B cell (primary cell): ENCODE measurements around the gene VWA3A. TPM values are rescaled to one million over a fixed set of nuclear protein-coding genes. Genes with fewer than 3 reads are reported as not detected.
A peak's percentile ranks its signal among the peaks of the same experiment; 100 is the strongest.

Source experiments
- ATAC-seq: fragments of 200-7000 bp; cut with Tn5 transposase; one replicate; pipeline ENCODE4 v1.10.0; 2021; ENCODE audit warnings: low read depth, mild to moderate bottlenecking, moderate number of reproducible peaks, moderate library complexity
- CTCF ChIA-PET: fragments of 350-600 bp; sonication (Branson Sonifier 250); formaldehyde crosslinking; loops from one replicate; lab custom pipeline; 2021; ENCODE audit warnings: antibody characterized with exemption, inconsistent platforms; lab: Charles Lee
- POLR2A ChIA-PET: fragments of 350-600 bp; sonication (Branson Sonifier 250); formaldehyde crosslinking; loops from one replicate; lab custom pipeline; 2021; ENCODE audit warnings: antibody characterized with exemption; lab: Charles Lee
- DNase-seq: peaks from one replicate; pipeline ENCODE4 v3.0.0; 2013
- H2AFZ ChIP-seq: 2 replicates; pipeline ENCODE4 v1.6.1; 2012; ENCODE audit warnings: mild to moderate bottlenecking, low read depth, low read length; ENCODE audit not compliant: insufficient read depth, poor library complexity, severe bottlenecking
- H3K27ac ChIP-seq, 2 donors: 1 replicate in 1 of 2; 2 replicates in 1 of 2; pipeline ENCODE4 v1.5.1; 2012 to 2013; ENCODE audit warnings: low read length in 2 of 2, mild to moderate bottlenecking in 2 of 2, moderate library complexity in 1 of 2
- H3K27me3 ChIP-seq, 4 experiments: fragments of 200-600 bp in 1 of 4; sonication (generic) in 1 of 4; replicated peaks in 1 of 4; 1 replicate in 2 of 4; 2 replicates in 2 of 4; pipeline versions ENCODE4 v1.6.1 to v1.7.0; 2013 to 2016; ENCODE audit warnings: low read length in 3 of 4, mild to moderate bottlenecking in 2 of 4, mixed read lengths in 1 of 4, moderate library complexity in 1 of 4; ENCODE audit not compliant: insufficient read depth in 4 of 4, control insufficient read depth in 3 of 4; ENCODE audit errors: control extremely low read depth in 1 of 4
- H3K36me3 ChIP-seq, 2 experiments: replicated peaks in 1 of 2; 1 replicate in 1 of 2; 2 replicates in 1 of 2; pipeline versions ENCODE4 v1.6.1 to v1.7.1; 2013; ENCODE audit warnings: low read length in 1 of 2; ENCODE audit not compliant: insufficient read depth in 2 of 2, control insufficient read depth in 1 of 2; ENCODE audit errors: control extremely low read depth in 1 of 2, extremely low read depth in 1 of 2
- H3K4me1 ChIP-seq, 2 donors: fragments of 200-600 bp in 1 of 2; sonication (generic) in 1 of 2; 1 replicate in 1 of 2; 2 replicates in 1 of 2; pipeline versions ENCODE4 v1.5.1 to v1.6.1; 2013 to 2017; ENCODE audit warnings: low read length in 2 of 2; ENCODE audit not compliant: control insufficient read depth in 2 of 2, insufficient read depth in 2 of 2
- H3K4me2 ChIP-seq: replicated peaks from 2 replicates; pipeline ENCODE3; 2012; ENCODE audit warnings: mild to moderate bottlenecking, low read depth, low read length; ENCODE audit not compliant: poor library complexity, severe bottlenecking
- H3K4me3 ChIP-seq, 5 experiments: fragments of 200-600 bp in 1 of 5; sonication (generic) in 1 of 5; 1 replicate in 3 of 5; 2 replicates in 2 of 5; pipeline versions ENCODE4 v1.5.1 to v1.7.0; 2011 to 2016; ENCODE audit warnings: low read length in 4 of 5, mild to moderate bottlenecking in 4 of 5, low read depth in 2 of 5, control low read depth in 1 of 5, moderate library complexity in 1 of 5; ENCODE audit not compliant: insufficient read depth in 1 of 5; ENCODE audit errors: control extremely low read depth in 1 of 5, extremely low read depth in 1 of 5
- H3K79me2 ChIP-seq: fragments of 200-600 bp; sonication (generic); one replicate; pipeline ENCODE4 v1.6.0; 2016; ENCODE audit warnings: low read length; ENCODE audit not compliant: control insufficient read depth, insufficient read depth
- H3K9ac ChIP-seq: fragments of 200-600 bp; sonication (generic); 2 replicates; pipeline ENCODE4 v1.6.1; 2017; ENCODE audit warnings: mild to moderate bottlenecking, low read length, moderate library complexity
- H3K9me3 ChIP-seq, 3 donors: one replicate each; pipeline versions ENCODE4 v1.6.1 to v1.7.1; 2013; ENCODE audit warnings: low read length in 2 of 3; ENCODE audit not compliant: control insufficient read depth in 2 of 3, insufficient read depth in 1 of 3; ENCODE audit errors: control extremely low read depth in 1 of 3
- H4K20me1 ChIP-seq: 2 replicates; pipeline ENCODE4 v1.6.0; 2012; ENCODE audit warnings: mild to moderate bottlenecking, low read length; ENCODE audit not compliant: insufficient read depth, control insufficient read depth, poor library complexity, severe bottlenecking
- H3K27ac Mint-ChIP-seq: one replicate; pipeline ENCODE4 v1.8.0; 2021; ENCODE audit warnings: mixed read lengths
- H3K27me3 Mint-ChIP-seq: one replicate; pipeline ENCODE4 v1.8.0; 2021; ENCODE audit warnings: mixed read lengths
- H3K4me1 Mint-ChIP-seq: one replicate; pipeline ENCODE4 v1.8.0; 2021; ENCODE audit warnings: mixed read lengths
- H3K4me3 Mint-ChIP-seq: one replicate; pipeline ENCODE4 v1.8.0; 2021; ENCODE audit warnings: mixed read lengths
- H3K9me3 Mint-ChIP-seq: one replicate; pipeline ENCODE4 v1.8.0; 2022; ENCODE audit warnings: mixed read lengths; ENCODE audit not compliant: insufficient read depth
- CTCF ChIP-seq: fragments of 200-600 bp; IDR thresholded peaks from one replicate; pipeline ENCODE4 v1.8.0; 2022; ENCODE audit warnings: antibody characterized with exemption, mild to moderate bottlenecking
- EZH2 ChIP-seq: IDR thresholded peaks from 2 replicates; pipeline ENCODE4 v1.6.1; 2012; ENCODE audit warnings: borderline replicate concordance, low read depth, mild to moderate bottlenecking, moderate library complexity, low read length; ENCODE audit not compliant: insufficient read depth, poor library complexity, severe bottlenecking
- WGBS: methylation state at CpG from one replicate; pipeline ENCODE4 v1.1.5; 2013; ENCODE audit warnings: missing lambda C conversion rate; ENCODE audit not compliant: insufficient coverage; 5-methylcytosine and 5-hydroxymethylcytosine counted together
- intact Hi-C: fragments of 100-400 bp; cut with micrococcal nuclease; formaldehyde crosslinking; loops from one replicate; pipeline ENCODE4 v1.10.0; 2022
- polyA plus RNA-seq: library from polyadenylated mRNA; depleted of rRNA; stranded (reverse); fragments of >200 nt; gene quantifications from 2 replicates; pipeline ENCODE4 v1.2.3, GENCODE V29; 2012
- total RNA-seq, 2 donors: library from RNA; stranded (reverse); fragments of 120-200 nt in 1 of 2; gene quantifications; 1 replicate in 1 of 2; 2 replicates in 1 of 2; pipeline versions ENCODE4 v1.2.3 to v1.2.4, GENCODE V29; 2013 to 2022

The VWA3A gene
- total and polyA plus RNA-seq, 2 donors (not counting 1 experiment from before 2014, with no cell fraction given) = 0.28 to 0.47 TPM

DNA sequence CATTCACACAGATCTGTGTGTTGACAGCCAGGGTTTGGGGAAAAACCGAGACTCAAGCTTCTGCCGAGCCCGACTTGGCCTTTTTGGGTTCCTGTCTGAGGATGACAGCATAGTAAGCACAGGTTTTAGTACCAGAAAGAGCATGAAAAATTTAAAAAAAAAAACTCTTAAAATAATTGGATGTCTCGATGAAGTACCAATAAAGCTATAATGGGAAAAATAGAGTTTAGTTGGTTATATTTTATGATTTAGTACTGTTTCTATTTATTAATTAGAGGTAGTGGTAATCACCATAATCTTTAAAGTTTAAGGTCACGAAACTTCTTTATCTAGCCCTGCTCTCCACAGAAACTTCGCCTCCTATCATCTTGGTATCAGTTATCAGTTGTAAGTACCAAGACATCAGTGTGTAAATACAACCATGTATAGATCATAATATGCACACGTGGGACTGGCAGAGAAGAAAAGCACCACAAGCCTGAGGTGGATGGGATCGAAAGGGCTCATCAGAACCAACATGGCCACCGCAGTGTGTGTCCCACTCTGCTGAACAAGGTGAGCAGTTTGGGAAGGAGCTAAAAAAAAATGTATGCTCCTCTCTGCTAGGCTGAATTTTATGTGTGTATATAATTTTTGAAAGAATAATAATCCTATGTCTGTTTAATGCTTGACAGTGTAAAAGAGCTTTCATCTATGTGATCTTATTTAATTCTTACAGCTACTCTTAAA is 99.4 kb downstream of the VWA3A start:
- peak overlapping the region; percentile 53 to 78 (median 66) for H3K4me3 ChIP-seq
- H3K9ac ChIP-seq = peak overlapping the region; percentile 90
- peaks cover 0 to 4% (median 0%) of the 10 kb centered on the region in 3 donors for H3K9me3 ChIP-seq
- peak overlapping the region; percentile 7 for H2AFZ ChIP-seq
- no peak for DNase-seq
- POLR2A ChIA-PET = interaction anchor here (0.6 to 5.0 kb wide), 12 partner anchors 13 to 1292 kb away, joined by 3 to 28 read pairs (median 4); partner anchors contain the start of genes EEF2K and POLR3E
- Mint-ChIP-seq H3K4me1 (peaks cover 62% of the 10 kb centered on the region), H3K27me3 (peaks cover 3% of the 10 kb centered on the region), H3K27ac (peak overlapping the region; percentile 100), H3K4me3 (peak overlapping the region; percentile 99), H3K9me3 (peaks cover 7% of the 10 kb centered on the region)
- 0% methylated on average over 5 of the region's 9 CpGs for WGBS
- H3K36me3 ChIP-seq = no peaks in the 10 kb centered on the region
- intact Hi-C loops = loop anchor here (1.0 to 10.0 kb wide), 7 partner anchors 15 to 1451 kb away; partner anchors contain the start of genes CDR2, DCUN1D3, EEF2K and LYRM1
- peaks cover 47 to 52% of the 10 kb centered on the region in 2 donors for H3K4me1 ChIP-seq
- TF ChIP-seq CTCF (no peak), EZH2 (no peak)
- H4K20me1 ChIP-seq = no peaks in the 10 kb centered on the region
- no peaks in the 10 kb centered on the region for H3K27me3 ChIP-seq
- H3K79me2 ChIP-seq = no peaks in the 10 kb centered on the region
- CTCF ChIA-PET = interaction anchor here (0.9 to 7.0 kb wide), 5 partner anchors 13 to 190 kb away, joined by 3 to 89 read pairs (median 5); partner anchors contain the start of genes EEF2K and POLR3E
- H3K4me2 ChIP-seq = peak overlapping the region; percentile 88
- H3K27ac ChIP-seq = peak overlapping the region; percentile 96 to 100
- no peak for ATAC-seq
